PC-9 (cell line): ENCODE results near the gene LCTL. TPM values are rescaled to one million over a fixed set of nuclear protein-coding genes. Genes with fewer than 3 reads are reported as not detected.

ENCODE experiments used
- BruUV-seq: library from RNA; stranded (reverse); fragments of 400-500 nt; replicated peaks from 2 replicates; lab custom pipeline; 2021; lab: Mats Ljungman, UMichigan
- CTCF ChIA-PET: fragments of 300-600 bp; sonication (Branson Sonifier 250); formaldehyde crosslinking; loops from one replicate; lab custom pipeline; 2022; ENCODE audit warnings: antibody characterized with exemption; lab: Charles Lee
- POLR2A ChIA-PET: fragments of 300-600 bp; sonication (Branson Sonifier 250); formaldehyde crosslinking; loops from one replicate; lab custom pipeline; 2022; ENCODE audit warnings: antibody characterized with exemption; ENCODE audit not compliant: unreplicated experiment; lab: Charles Lee
- DNase-seq, 2 experiments: peaks; one replicate each; pipeline versions ENCODE4 v3.0.0 to v3.0.0-alpha.2; 2015 to 2022; ENCODE audit warnings: mixed read lengths in 1 of 2
- H2AFZ ChIP-seq: fragments of 200-600 bp; sonication (generic); 2 replicates; pipeline ENCODE4 v1.8.1; 2017; ENCODE audit warnings: antibody characterized with exemption
- H3F3A ChIP-seq: fragments of 200-600 bp; sonication (generic); 2 replicates; pipeline ENCODE4 v1.8.1; 2017; ENCODE audit warnings: antibody characterized with exemption, mild to moderate bottlenecking, low read depth; ENCODE audit not compliant: insufficient read depth
- H3K27ac ChIP-seq: fragments of 200-600 bp; sonication (generic); 2 replicates; pipeline ENCODE4 v1.6.1; 2016; ENCODE audit warnings: mixed run types
- H3K27me3 ChIP-seq: fragments of 200-600 bp; sonication (generic); 2 replicates; pipeline ENCODE4 v1.6.1; 2016; ENCODE audit warnings: low read depth, mixed run types; ENCODE audit not compliant: insufficient read depth
- H3K36me3 ChIP-seq: fragments of 200-600 bp; sonication (generic); 2 replicates; pipeline ENCODE4 v1.6.1; 2016; ENCODE audit warnings: low read depth, mixed run types
- H3K4me1 ChIP-seq: fragments of 200-600 bp; sonication (generic); replicated peaks from 2 replicates; pipeline ENCODE4 v1.6.1; 2016; ENCODE audit warnings: mixed run types; ENCODE audit not compliant: insufficient read depth
- H3K4me2 ChIP-seq: fragments of 200-600 bp; sonication (generic); 2 replicates; pipeline ENCODE4 v1.6.1; 2017; ENCODE audit warnings: mixed run types
- H3K4me3 ChIP-seq: fragments of 200-600 bp; sonication (generic); 2 replicates; pipeline ENCODE4 v1.6.1; 2016; ENCODE audit warnings: mixed run types
- H3K79me2 ChIP-seq: fragments of 200-600 bp; sonication (generic); 2 replicates; pipeline ENCODE4 v1.6.1; 2017; ENCODE audit warnings: low read depth, mixed run types
- H3K9me2 ChIP-seq: fragments of 200-600 bp; sonication (generic); 2 replicates; pipeline ENCODE4 v1.8.1; 2017; ENCODE audit warnings: mild to moderate bottlenecking; ENCODE audit not compliant: insufficient read depth
- H3K9me3 ChIP-seq: fragments of 200-600 bp; sonication (generic); 2 replicates; pipeline ENCODE4 v1.8.1; 2016; ENCODE audit warnings: low read depth; ENCODE audit not compliant: insufficient read depth
- H4K20me1 ChIP-seq: fragments of 200-600 bp; sonication (generic); 2 replicates; pipeline ENCODE4 v1.8.1; 2017; ENCODE audit not compliant: insufficient read depth
- CTCF ChIP-seq: fragments of 200-600 bp; sonication (generic); conservative IDR thresholded peaks from 2 replicates; pipeline ENCODE4 v1.6.1; 2017; ENCODE audit warnings: mixed run types, antibody characterized with exemption, mild to moderate bottlenecking, moderate library complexity
- EZH2 ChIP-seq: fragments of 200-600 bp; sonication (generic); IDR thresholded peaks from 2 replicates; pipeline ENCODE4 v1.8.0; 2017; ENCODE audit warnings: antibody characterized with exemption, low read depth
- intact Hi-C: fragments of 100-400 bp; cut with micrococcal nuclease; formaldehyde crosslinking; loops from one replicate; pipeline ENCODE4 v1.10.0; 2022; ENCODE audit not compliant: unreplicated experiment
- total RNA-seq: library from RNA; stranded (reverse); gene quantifications from 2 replicates; pipeline ENCODE4 v1.2.3, GENCODE V29; 2021

Gene LCTL
- total RNA-seq, 1 experiment from 2014 or later, result not detected

DNA sequence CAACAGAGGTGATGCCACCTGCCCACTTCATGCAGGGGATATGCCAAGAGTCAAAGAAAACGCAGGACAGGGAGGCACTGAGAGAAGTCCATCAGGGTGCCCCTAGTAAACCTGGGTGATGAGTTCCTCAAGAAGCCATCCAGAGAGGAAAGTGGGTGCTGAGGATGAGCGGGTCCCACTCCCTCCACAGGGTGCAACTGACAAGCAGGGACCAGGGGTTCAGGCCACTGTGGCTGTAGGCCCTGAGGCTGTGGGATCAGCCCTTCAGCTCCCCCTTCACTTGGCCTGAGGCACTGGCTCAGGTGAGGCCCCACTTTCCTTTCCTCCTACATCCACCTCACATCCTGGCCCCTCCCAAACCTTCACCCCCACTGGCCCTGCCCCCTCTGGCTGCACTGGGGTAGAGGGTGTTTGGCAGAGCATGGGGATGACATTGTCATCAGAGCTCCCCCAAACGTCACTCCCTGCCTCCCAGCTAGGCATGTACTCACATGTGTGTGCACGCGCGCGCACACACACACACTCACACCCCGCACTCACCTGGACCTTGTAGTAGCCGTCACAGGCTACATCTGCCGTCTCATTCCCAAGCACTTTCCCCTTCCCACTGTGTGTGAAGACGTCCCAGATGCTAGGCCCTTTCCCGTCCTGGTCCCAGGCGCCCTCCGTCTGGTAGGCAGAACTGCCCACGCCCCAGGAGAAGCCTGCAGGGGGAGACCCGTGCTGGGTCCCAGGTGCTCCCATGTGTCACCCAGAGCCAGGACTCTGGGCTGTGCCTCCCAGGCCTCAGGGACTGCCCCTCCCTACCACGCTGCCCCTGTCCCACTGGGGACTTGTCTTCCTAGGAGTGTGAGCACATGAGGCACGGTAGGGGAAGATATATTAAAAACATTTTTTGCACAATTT is 1.4 kb downstream of the LCTL start:
- TF ChIP-seq CTCF (no peak), EZH2 (no peak)
- H3K27ac ChIP-seq, result no peak overlapping the region
- CTCF ChIA-PET, result no interaction called here

DNA sequence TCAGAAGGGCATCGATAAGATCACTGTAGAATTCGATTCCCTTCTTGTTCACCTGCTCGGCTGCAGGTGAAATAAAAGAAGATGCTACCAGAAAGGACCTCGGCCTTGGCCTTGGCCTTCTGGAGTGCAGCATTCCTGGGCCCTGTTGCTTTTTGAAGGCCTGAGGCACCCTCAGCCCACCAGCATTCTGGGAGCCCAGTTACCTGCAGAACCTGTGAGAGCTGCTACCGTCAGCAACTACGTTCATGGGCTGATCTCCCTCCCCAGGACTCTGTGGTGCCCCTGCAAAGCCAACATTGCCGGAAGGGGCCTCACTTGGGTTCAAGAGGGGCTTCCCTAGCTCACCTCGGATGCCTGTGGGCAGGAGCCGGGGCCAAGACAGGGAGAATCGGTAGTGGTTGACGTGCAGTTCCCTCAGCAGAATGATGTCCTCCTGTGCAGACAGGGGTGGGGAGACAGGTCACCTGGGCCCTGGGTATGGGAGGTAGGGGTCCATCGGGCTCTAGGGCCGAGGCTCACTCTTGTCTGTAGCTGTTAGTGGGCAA is 2.2 kb downstream of the LCTL start:
- Histone ChIP-seq H3K4me3 (no peak overlapping the region), H3K79me2 (no peaks in the 10 kb centered on the region), H3K27ac (no peak overlapping the region), H3K27me3 (no peaks in the 10 kb centered on the region), H4K20me1 (no peaks in the 10 kb centered on the region), H3K4me2 (no peak overlapping the region), H3K36me3 (no peaks in the 10 kb centered on the region), H3F3A (no peaks in the 10 kb centered on the region), H3K9me3 (no peaks in the 10 kb centered on the region), H3K9me2 (no peaks in the 10 kb centered on the region), H3K4me1 (no peaks in the 10 kb centered on the region), H2AFZ (no peak overlapping the region)
- BruUV-seq, result no TSS peak
- TF ChIP-seq CTCF (no peak), EZH2 (no peak)
- intact Hi-C loops, result no loop called here
- DNase-seq, result no peak
- ChIA-PET CTCF (interaction anchor here (0.7 kb wide), 1 partner anchor 1177 kb away, joined by 3 read pairs; no protein-coding TSS in a partner anchor), POLR2A (no interaction called here)

More for the DNA sequence above, 1.4 kb downstream of the LCTL start:
- no peaks in the 10 kb centered on the region for H4K20me1 ChIP-seq
- DNase-seq, result no peak
- intact Hi-C loops, result no loop called here
- no peak overlapping the region for H2AFZ ChIP-seq
- no peaks in the 10 kb centered on the region for H3F3A ChIP-seq
- no peaks in the 10 kb centered on the region for H3K9me3 ChIP-seq
- no peaks in the 10 kb centered on the region for H3K27me3 ChIP-seq
- POLR2A ChIA-PET, result no interaction called here
- H3K9me2 ChIP-seq, result no peaks in the 10 kb centered on the region
- H3K36me3 ChIP-seq, result no peaks in the 10 kb centered on the region
- H3K4me2 ChIP-seq, result no peak overlapping the region
- no peaks in the 10 kb centered on the region for H3K79me2 ChIP-seq
- no peaks in the 10 kb centered on the region for H3K4me1 ChIP-seq
- H3K4me3 ChIP-seq, result no peak overlapping the region
- no TSS peak for BruUV-seq

DNA sequence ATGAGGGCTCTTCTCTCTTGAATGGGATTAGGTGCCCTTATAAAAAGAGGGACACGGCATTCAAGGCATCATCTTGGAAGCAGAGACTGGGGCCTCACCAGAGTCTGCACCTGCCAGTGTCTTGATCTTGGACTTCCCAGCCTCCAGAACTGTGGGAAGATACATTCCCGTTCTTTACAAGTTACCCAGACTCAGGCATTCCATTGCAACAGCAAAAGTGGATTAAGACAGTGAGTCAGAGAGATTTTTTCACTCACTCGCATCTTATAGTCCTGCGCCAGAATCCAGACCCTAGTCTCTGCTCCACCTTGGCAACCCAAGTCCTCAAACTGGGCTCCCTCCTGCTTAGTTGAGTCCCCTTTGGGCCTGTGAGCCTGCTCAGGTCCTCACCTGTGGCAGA is 2.7 kb downstream of the LCTL start:
- no peaks in the 10 kb centered on the region for H3K9me3 ChIP-seq
- H3K4me2 ChIP-seq, result no peak overlapping the region
- H3K36me3 ChIP-seq, result no peaks in the 10 kb centered on the region
- no peak for DNase-seq
- intact Hi-C loops, result no loop called here
- H2AFZ ChIP-seq, result no peak overlapping the region
- BruUV-seq, result no TSS peak
- POLR2A ChIA-PET, result no interaction called here
- H3K4me3 ChIP-seq, result no peak overlapping the region
- H3K4me1 ChIP-seq, result no peaks in the 10 kb centered on the region
- CTCF ChIA-PET, result interaction anchor here (0.7 kb wide), 1 partner anchor 1176 kb away, joined by 3 read pairs; no protein-coding TSS in a partner anchor
- H3K79me2 ChIP-seq, result no peaks in the 10 kb centered on the region
- TF ChIP-seq CTCF, result no peak
- TF ChIP-seq EZH2, result no peak
- no peaks in the 10 kb centered on the region for H3K27me3 ChIP-seq
- H3F3A ChIP-seq, result no peaks in the 10 kb centered on the region
- H3K27ac ChIP-seq, result no peak overlapping the region
- H4K20me1 ChIP-seq, result no peaks in the 10 kb centered on the region
- no peaks in the 10 kb centered on the region for H3K9me2 ChIP-seq
